Calu3 (cell line): ENCODE data around the gene CATSPERB. TPM values are rescaled to one million over a fixed set of nuclear protein-coding genes. Genes with fewer than 3 reads are reported as not detected.

ENCODE experiments used
- BruUV-seq: library from RNA; stranded (reverse); fragments of 400-500 nt; replicated peaks from 2 replicates; lab custom pipeline; 2021; lab: Mats Ljungman, UMichigan
- CTCF ChIA-PET: fragments of 300-600 bp; sonication (Branson Sonifier 250); formaldehyde crosslinking; loops from one replicate; lab custom pipeline; 2022; ENCODE audit warnings: antibody characterized with exemption; lab: Charles Lee
- DNase-seq: peaks from one replicate; pipeline ENCODE4 v3.0.0; 2022
- H3K27ac Mint-ChIP-seq: one replicate; pipeline ENCODE4 v1.8.0; 2022; ENCODE audit warnings: mixed read lengths; ENCODE audit not compliant: unreplicated experiment
- H3K27me3 Mint-ChIP-seq: one replicate; pipeline ENCODE4 v1.8.0; 2022; ENCODE audit warnings: mixed read lengths; ENCODE audit not compliant: unreplicated experiment
- H3K36me3 Mint-ChIP-seq: one replicate; pipeline ENCODE4 v1.8.0; 2022; ENCODE audit warnings: mild to moderate bottlenecking, moderate library complexity, mixed read lengths; ENCODE audit not compliant: insufficient read depth, unreplicated experiment
- H3K4me1 Mint-ChIP-seq: one replicate; pipeline ENCODE4 v1.8.0; 2022; ENCODE audit warnings: mild to moderate bottlenecking, low read depth, mixed read lengths; ENCODE audit not compliant: unreplicated experiment
- H3K4me3 Mint-ChIP-seq: one replicate; pipeline ENCODE4 v1.8.0; 2022; ENCODE audit warnings: mild to moderate bottlenecking, low read depth, moderate library complexity, mixed read lengths; ENCODE audit not compliant: unreplicated experiment
- H3K9me3 Mint-ChIP-seq: one replicate; pipeline ENCODE4 v1.8.0; 2022; ENCODE audit warnings: low read depth, mixed read lengths; ENCODE audit not compliant: unreplicated experiment
- intact Hi-C: fragments of 100-400 bp; cut with micrococcal nuclease; formaldehyde crosslinking; loops from one replicate; pipeline ENCODE4 v1.10.0; 2022; ENCODE audit not compliant: unreplicated experiment
- total RNA-seq: library from RNA; stranded (reverse); gene quantifications from 2 replicates; pipeline ENCODE4 v1.2.3, GENCODE V29; 2022
- TF ChIP-seq, protein P1 (sequence below): fragments of 200-600 bp; IDR thresholded peaks from one replicate; pipeline ENCODE4 v1.8.0; 2022; ENCODE audit warnings: antibody characterized with exemption; ENCODE audit not compliant: unreplicated experiment

The CATSPERB gene
- total RNA-seq, 1 experiment from 2014 or later: 10.2 TPM

DNA sequence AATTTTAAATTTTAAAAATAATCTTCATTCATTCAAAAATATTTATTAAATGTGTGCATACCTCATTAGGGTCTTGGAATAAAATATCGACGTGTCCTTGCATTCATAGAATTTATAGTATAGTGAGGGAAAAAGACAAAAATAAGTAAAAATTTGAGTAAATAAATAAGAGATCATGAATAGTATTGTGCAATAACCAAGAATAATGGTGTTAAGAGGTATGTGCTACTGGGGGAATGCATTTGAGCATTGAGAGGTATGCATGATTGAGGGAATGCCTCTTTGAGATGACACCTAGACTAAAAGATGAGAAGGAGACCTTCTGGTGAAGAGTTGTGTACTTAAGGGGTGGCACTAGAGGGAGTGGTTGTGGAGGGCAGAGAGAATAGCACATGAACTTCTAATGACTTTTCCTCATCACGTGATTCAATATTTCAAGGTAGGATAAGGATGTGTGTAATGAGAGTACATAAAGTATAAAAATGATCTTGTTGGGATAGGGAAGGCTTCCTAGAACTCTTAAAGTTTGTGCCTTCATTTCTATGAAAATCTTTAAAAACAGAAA is 18.8 kb upstream of the CATSPERB start:
- peaks cover 17% of the 10 kb centered on the region for H3K9me3 Mint-ChIP-seq
- CTCF ChIA-PET: no interaction called here
- peaks cover 37% of the 10 kb centered on the region for H3K4me1 Mint-ChIP-seq
- no peak overlapping the region for H3K4me3 Mint-ChIP-seq
- no peak for DNase-seq
- no TSS peak for BruUV-seq
- intact Hi-C loops: loop anchor here (10.0 kb wide), 1 partner anchor 96 kb away; no protein-coding TSS in a partner anchor
- TF ChIP-seq, protein P1, sequence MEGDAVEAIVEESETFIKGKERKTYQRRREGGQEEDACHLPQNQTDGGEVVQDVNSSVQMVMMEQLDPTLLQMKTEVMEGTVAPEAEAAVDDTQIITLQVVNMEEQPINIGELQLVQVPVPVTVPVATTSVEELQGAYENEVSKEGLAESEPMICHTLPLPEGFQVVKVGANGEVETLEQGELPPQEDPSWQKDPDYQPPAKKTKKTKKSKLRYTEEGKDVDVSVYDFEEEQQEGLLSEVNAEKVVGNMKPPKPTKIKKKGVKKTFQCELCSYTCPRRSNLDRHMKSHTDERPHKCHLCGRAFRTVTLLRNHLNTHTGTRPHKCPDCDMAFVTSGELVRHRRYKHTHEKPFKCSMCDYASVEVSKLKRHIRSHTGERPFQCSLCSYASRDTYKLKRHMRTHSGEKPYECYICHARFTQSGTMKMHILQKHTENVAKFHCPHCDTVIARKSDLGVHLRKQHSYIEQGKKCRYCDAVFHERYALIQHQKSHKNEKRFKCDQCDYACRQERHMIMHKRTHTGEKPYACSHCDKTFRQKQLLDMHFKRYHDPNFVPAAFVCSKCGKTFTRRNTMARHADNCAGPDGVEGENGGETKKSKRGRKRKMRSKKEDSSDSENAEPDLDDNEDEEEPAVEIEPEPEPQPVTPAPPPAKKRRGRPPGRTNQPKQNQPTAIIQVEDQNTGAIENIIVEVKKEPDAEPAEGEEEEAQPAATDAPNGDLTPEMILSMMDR: no peak
- H3K36me3 Mint-ChIP-seq: peaks cover 22% of the 10 kb centered on the region
- no peaks in the 10 kb centered on the region for H3K27me3 Mint-ChIP-seq
- H3K27ac Mint-ChIP-seq: peak overlapping the region; percentile 50

DNA sequence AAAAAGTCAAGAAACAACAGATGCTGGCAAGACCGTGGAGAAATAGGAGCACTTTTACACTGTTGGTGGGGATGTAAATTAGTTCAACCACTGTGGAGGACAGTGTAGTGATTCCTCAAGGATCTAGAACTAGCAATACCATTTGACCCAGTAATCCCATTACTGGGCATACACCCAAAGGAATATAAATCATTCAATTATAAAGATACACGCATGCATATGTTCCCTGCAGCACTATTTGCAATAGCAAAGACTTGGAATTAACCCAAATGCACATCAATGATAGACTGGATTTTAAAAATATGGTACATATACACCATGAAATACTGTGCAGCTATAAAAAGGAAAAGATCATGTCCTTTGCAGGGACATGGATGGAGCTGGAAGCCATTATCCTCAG is 18.0 kb upstream of the CATSPERB start:
- TF ChIP-seq, protein P1: no peak
- intact Hi-C loops: loop anchor here (10.0 kb wide), 1 partner anchor 95 kb away; no protein-coding TSS in a partner anchor
- H3K4me1 Mint-ChIP-seq: peaks cover 35% of the 10 kb centered on the region
- H3K9me3 Mint-ChIP-seq: peaks cover 17% of the 10 kb centered on the region
- CTCF ChIA-PET: no interaction called here
- no peak overlapping the region for H3K27ac Mint-ChIP-seq
- no TSS peak for BruUV-seq
- no peaks in the 10 kb centered on the region for H3K27me3 Mint-ChIP-seq
- peaks cover 13% of the 10 kb centered on the region for H3K36me3 Mint-ChIP-seq
- no peak for DNase-seq
- H3K4me3 Mint-ChIP-seq: no peak overlapping the region

DNA sequence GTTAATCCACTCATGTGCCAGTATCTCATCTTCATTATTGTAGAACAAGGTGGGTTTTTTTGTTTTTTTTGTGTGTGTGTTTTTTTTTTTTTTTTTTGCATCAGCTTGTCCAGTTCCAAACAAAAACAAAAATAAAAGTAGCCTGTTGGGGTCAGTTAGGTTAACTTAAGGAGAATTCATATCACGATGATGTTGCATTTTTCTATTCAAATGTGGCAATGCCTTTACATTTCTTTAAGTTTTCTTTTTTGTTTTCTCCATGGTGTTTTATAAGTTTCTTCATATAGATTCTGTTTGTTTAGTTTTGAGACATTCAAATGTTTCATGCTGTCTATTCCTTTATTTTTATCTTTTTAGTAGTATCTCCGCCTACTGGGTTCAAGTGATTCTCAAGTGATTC is 16.2 kb upstream of the CATSPERB start:
- peaks cover 14% of the 10 kb centered on the region for H3K36me3 Mint-ChIP-seq
- intact Hi-C loops: no loop called here
- peaks cover 44% of the 10 kb centered on the region for H3K4me1 Mint-ChIP-seq
- BruUV-seq: no TSS peak
- H3K27ac Mint-ChIP-seq: no peak overlapping the region
- H3K4me3 Mint-ChIP-seq: no peak overlapping the region
- TF ChIP-seq, protein P1: no peak
- H3K9me3 Mint-ChIP-seq: peaks cover 17% of the 10 kb centered on the region
- DNase-seq: no peak
- no peaks in the 10 kb centered on the region for H3K27me3 Mint-ChIP-seq
- CTCF ChIA-PET: no interaction called here

DNA sequence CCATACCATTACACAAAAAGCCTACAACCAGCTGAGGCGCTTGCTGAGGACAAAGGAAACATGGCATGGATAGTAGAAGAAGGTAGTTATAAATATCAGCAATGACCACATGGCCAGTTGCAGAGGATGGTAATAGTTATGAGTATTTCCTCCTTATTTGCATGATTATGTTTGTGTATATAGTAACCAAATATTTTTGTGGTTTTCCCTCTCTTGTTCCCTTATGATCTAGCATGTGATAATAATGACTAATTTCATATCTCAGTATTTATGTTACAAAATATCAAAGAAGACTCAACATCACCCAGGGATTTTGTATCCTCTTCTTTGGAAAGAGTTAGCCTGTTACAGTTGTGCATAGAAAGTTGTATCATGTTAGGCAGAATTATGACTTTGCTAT is 13.5 kb upstream of the CATSPERB start:
- intact Hi-C loops: loop anchor here (1.0 kb wide), 1 partner anchor 10 kb away; no protein-coding TSS in a partner anchor
- peaks cover 9% of the 10 kb centered on the region for H3K36me3 Mint-ChIP-seq
- peaks cover 25% of the 10 kb centered on the region for H3K4me1 Mint-ChIP-seq
- peak overlapping the region; percentile 44 for H3K27ac Mint-ChIP-seq
- no TSS peak for BruUV-seq
- CTCF ChIA-PET: no interaction called here
- DNase-seq: no peak
- no peaks in the 10 kb centered on the region for H3K27me3 Mint-ChIP-seq
- peaks cover 4% of the 10 kb centered on the region for H3K9me3 Mint-ChIP-seq
- no peak overlapping the region for H3K4me3 Mint-ChIP-seq
- TF ChIP-seq, protein P1: no peak
